Measurements from ENCODE around the gene COL24A1. TPM values are rescaled to one million over a fixed set of nuclear protein-coding genes. Genes with fewer than 3 reads are reported as not detected.
A peak's percentile ranks its signal among the peaks of the same experiment; 100 is the strongest.

The COL24A1 gene
- total RNA-seq, 1 experiment from 2014 or later, result 0.08 TPM

GRCh38 chr1:86202552-86203340, 46.2 kb upstream of the COL24A1 start:
- Histone ChIP-seq H3K9me3 (ENCODE audit: control insufficient read depth, insufficient read depth, low read depth, low read length) (no peaks in the 10 kb centered on the region), H3K27me3 (ENCODE audit: control insufficient read depth, insufficient read depth, low read length) (peaks cover 22% of the 10 kb centered on the region), H3K36me3 (ENCODE audit: control insufficient read depth, insufficient read depth, low read length) (no peaks in the 10 kb centered on the region), H3K27ac (ENCODE audit: low read length) (no peak overlapping the region), H3K4me3 (ENCODE audit: low read depth in 2 of 2, low read length in 2 of 2) (no peak overlapping the region), H3K4me1 (ENCODE audit: control insufficient read depth, insufficient read depth, low read length) (no peaks in the 10 kb centered on the region)
- DNase-seq (ENCODE audit: low read depth, low spot score) (no peak), ATAC-seq (peak; percentile 12; the same call in 1 of the 2 replicates)
- intact Hi-C loops (cut with micrococcal nuclease; ENCODE audit: unreplicated experiment), result no loop called here
- TF ChIP-seq POLR2AphosphoS5 (IDR thresholded peaks at IDR 0.05; ENCODE audit: low read depth, low read length), result no peak
- no peak for TF ChIP-seq TCF7L2 (IDR thresholded peaks at IDR 0.05; ENCODE audit: low read depth, low read length)
- no peak for TF ChIP-seq SIN3A (IDR thresholded peaks at IDR 0.05; ENCODE audit: borderline replicate concordance, insufficient read depth, low read depth, low read length)
- TF ChIP-seq, protein P1, sequence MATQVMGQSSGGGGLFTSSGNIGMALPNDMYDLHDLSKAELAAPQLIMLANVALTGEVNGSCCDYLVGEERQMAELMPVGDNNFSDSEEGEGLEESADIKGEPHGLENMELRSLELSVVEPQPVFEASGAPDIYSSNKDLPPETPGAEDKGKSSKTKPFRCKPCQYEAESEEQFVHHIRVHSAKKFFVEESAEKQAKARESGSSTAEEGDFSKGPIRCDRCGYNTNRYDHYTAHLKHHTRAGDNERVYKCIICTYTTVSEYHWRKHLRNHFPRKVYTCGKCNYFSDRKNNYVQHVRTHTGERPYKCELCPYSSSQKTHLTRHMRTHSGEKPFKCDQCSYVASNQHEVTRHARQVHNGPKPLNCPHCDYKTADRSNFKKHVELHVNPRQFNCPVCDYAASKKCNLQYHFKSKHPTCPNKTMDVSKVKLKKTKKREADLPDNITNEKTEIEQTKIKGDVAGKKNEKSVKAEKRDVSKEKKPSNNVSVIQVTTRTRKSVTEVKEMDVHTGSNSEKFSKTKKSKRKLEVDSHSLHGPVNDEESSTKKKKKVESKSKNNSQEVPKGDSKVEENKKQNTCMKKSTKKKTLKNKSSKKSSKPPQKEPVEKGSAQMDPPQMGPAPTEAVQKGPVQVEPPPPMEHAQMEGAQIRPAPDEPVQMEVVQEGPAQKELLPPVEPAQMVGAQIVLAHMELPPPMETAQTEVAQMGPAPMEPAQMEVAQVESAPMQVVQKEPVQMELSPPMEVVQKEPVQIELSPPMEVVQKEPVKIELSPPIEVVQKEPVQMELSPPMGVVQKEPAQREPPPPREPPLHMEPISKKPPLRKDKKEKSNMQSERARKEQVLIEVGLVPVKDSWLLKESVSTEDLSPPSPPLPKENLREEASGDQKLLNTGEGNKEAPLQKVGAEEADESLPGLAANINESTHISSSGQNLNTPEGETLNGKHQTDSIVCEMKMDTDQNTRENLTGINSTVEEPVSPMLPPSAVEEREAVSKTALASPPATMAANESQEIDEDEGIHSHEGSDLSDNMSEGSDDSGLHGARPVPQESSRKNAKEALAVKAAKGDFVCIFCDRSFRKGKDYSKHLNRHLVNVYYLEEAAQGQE (IDR thresholded peaks at IDR 0.05; ENCODE audit: insufficient read depth in 1 of 2, low read depth in 2 of 2, low read length in 1 of 2), result no peak
- no peak for TF ChIP-seq CTCF (IDR thresholded peaks at IDR 0.05)
- ChIA-PET POLR2A (no interaction called here), CTCF (no interaction called here)
- no TSS peak for BruUV-seq (replicated peaks)
- in situ Hi-C loops (cut with HindIII; ENCODE audit: low pct_unique_long_range_greater_than_20kb, low sequenced_read_pairs), result no loop called here

GRCh38 chr1:86201311-86201710, 44.7 kb upstream of the COL24A1 start:
- CTCF ChIA-PET, result no interaction called here
- POLR2A ChIA-PET, result no interaction called here
- no TSS peak for BruUV-seq (replicated peaks)
- Histone ChIP-seq H3K4me1 (ENCODE audit: control insufficient read depth, insufficient read depth, low read length) (no peaks in the 10 kb centered on the region), H3K4me3 (ENCODE audit: low read depth in 2 of 2, low read length in 2 of 2) (no peak overlapping the region), H3K27me3 (ENCODE audit: control insufficient read depth, insufficient read depth, low read length) (peaks cover 29% of the 10 kb centered on the region), H3K9me3 (ENCODE audit: control insufficient read depth, insufficient read depth, low read depth, low read length) (no peaks in the 10 kb centered on the region), H3K27ac (ENCODE audit: low read length) (no peak overlapping the region), H3K36me3 (ENCODE audit: control insufficient read depth, insufficient read depth, low read length) (no peaks in the 10 kb centered on the region)
- in situ Hi-C loops (cut with HindIII; ENCODE audit: low pct_unique_long_range_greater_than_20kb, low sequenced_read_pairs), result no loop called here
- ATAC-seq, result no peak
- intact Hi-C loops (cut with micrococcal nuclease; ENCODE audit: unreplicated experiment), result no loop called here
- TF ChIP-seq SIN3A (IDR thresholded peaks at IDR 0.05; ENCODE audit: borderline replicate concordance, insufficient read depth, low read depth, low read length) (no peak), TCF7L2 (IDR thresholded peaks at IDR 0.05; ENCODE audit: low read depth, low read length) (no peak), CTCF (IDR thresholded peaks at IDR 0.05) (no peak), POLR2AphosphoS5 (IDR thresholded peaks at IDR 0.05; ENCODE audit: low read depth, low read length) (no peak)
- TF ChIP-seq, protein P1 (IDR thresholded peaks at IDR 0.05; ENCODE audit: insufficient read depth in 1 of 2, low read depth in 2 of 2, low read length in 1 of 2), result no peak
- no peak for DNase-seq (ENCODE audit: low read depth, low spot score)

Data from Panc1 (cell line).